HEK293 (cell line): Measurements from ENCODE around the gene OR4E2.

Source experiments
- KLF16 ChIP-seq: fragments of 450-650 bp; formaldehyde crosslinking; IDR thresholded peaks from 2 replicates; pipeline ENCODE4 v1.5.1; 2017; ENCODE audit warnings: missing biosample characterization, missing genetic modification characterization
- SP7 ChIP-seq: fragments of 450-650 bp; formaldehyde crosslinking; IDR thresholded peaks from 2 replicates; pipeline ENCODE4 v1.5.1; 2016; ENCODE audit warnings: missing biosample characterization, missing genetic modification characterization
- ZNF121 ChIP-seq: fragments of 450-650 bp; formaldehyde crosslinking; IDR thresholded peaks from 2 replicates; pipeline ENCODE4 v1.5.1; 2016; ENCODE audit warnings: missing biosample characterization, missing genetic modification characterization
- ZNF561 ChIP-seq: fragments of 450-650 bp; IDR thresholded peaks from 2 replicates; pipeline ENCODE4 v1.5.1; 2018; ENCODE audit warnings: missing biosample characterization, missing genetic modification characterization, borderline replicate concordance
- ZNF571 ChIP-seq: fragments of 450-650 bp; formaldehyde crosslinking; IDR thresholded peaks from 2 replicates; pipeline ENCODE4 v1.5.0; 2017; ENCODE audit warnings: missing biosample characterization, missing genetic modification characterization
- TF ChIP-seq, protein P1 (sequence below): fragments of 450-650 bp; formaldehyde crosslinking; IDR thresholded peaks from 2 replicates; pipeline ENCODE4 v1.5.1; 2016; ENCODE audit warnings: missing biosample characterization, missing genetic modification characterization
- TF ChIP-seq, protein P2 (sequence below): fragments of 450-650 bp; formaldehyde crosslinking; IDR thresholded peaks from 2 replicates; pipeline ENCODE4 v1.5.1; 2016; ENCODE audit warnings: missing biosample characterization, missing genetic modification characterization
- TF ChIP-seq, protein P3 (sequence below): fragments of 450-650 bp; formaldehyde crosslinking; IDR thresholded peaks from 2 replicates; pipeline ENCODE4 v1.5.1; 2016; ENCODE audit warnings: missing biosample characterization, missing genetic modification characterization
- TF ChIP-seq, protein P4 (sequence below): fragments of 450-650 bp; formaldehyde crosslinking; IDR thresholded peaks from 2 replicates; pipeline ENCODE4 v1.5.1; 2016; ENCODE audit warnings: missing biosample characterization, missing genetic modification characterization, borderline replicate concordance
- TF ChIP-seq, protein P5 (sequence below): fragments of 450-650 bp; formaldehyde crosslinking; IDR thresholded peaks from 2 replicates; pipeline ENCODE4 v1.5.1; 2016; ENCODE audit warnings: missing biosample characterization, missing genetic modification characterization

DNA sequence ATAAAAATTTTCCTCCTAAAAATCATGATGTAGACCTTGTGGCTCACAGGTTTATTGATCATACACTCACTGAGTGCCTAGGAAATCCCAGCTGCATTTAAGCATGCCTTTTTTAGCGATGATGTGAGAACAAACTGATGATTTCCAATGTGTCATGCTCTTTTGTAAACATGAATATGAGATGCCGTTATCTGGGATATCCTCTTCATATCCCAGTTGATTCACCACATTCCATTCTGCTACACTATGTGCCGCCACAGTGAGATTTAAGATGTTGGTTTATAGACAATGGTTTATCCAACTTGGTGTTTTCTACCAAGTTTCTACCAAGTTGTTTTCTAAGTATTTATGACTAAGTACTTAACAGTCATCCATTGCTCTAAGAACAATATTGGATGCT, 14.7 kb downstream of the OR4E2 start:
- TF ChIP-seq, protein P1, sequence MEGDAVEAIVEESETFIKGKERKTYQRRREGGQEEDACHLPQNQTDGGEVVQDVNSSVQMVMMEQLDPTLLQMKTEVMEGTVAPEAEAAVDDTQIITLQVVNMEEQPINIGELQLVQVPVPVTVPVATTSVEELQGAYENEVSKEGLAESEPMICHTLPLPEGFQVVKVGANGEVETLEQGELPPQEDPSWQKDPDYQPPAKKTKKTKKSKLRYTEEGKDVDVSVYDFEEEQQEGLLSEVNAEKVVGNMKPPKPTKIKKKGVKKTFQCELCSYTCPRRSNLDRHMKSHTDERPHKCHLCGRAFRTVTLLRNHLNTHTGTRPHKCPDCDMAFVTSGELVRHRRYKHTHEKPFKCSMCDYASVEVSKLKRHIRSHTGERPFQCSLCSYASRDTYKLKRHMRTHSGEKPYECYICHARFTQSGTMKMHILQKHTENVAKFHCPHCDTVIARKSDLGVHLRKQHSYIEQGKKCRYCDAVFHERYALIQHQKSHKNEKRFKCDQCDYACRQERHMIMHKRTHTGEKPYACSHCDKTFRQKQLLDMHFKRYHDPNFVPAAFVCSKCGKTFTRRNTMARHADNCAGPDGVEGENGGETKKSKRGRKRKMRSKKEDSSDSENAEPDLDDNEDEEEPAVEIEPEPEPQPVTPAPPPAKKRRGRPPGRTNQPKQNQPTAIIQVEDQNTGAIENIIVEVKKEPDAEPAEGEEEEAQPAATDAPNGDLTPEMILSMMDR (tag by site-specific recombination) = no peak
- TF ChIP-seq ZNF121 (tag by site-specific recombination) (no peak), ZNF571 (tag by site-specific recombination) (no peak), ZNF561 (tag by site-specific recombination) (no peak), KLF16 (tag by site-specific recombination) (no peak), SP7 (no peak)
- TF ChIP-seq, protein P2, sequence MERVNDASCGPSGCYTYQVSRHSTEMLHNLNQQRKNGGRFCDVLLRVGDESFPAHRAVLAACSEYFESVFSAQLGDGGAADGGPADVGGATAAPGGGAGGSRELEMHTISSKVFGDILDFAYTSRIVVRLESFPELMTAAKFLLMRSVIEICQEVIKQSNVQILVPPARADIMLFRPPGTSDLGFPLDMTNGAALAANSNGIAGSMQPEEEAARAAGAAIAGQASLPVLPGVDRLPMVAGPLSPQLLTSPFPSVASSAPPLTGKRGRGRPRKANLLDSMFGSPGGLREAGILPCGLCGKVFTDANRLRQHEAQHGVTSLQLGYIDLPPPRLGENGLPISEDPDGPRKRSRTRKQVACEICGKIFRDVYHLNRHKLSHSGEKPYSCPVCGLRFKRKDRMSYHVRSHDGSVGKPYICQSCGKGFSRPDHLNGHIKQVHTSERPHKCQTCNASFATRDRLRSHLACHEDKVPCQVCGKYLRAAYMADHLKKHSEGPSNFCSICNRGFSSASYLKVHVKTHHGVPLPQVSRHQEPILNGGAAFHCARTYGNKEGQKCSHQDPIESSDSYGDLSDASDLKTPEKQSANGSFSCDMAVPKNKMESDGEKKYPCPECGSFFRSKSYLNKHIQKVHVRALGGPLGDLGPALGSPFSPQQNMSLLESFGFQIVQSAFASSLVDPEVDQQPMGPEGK (tag by site-specific recombination) = no peak
- TF ChIP-seq, protein P3, sequence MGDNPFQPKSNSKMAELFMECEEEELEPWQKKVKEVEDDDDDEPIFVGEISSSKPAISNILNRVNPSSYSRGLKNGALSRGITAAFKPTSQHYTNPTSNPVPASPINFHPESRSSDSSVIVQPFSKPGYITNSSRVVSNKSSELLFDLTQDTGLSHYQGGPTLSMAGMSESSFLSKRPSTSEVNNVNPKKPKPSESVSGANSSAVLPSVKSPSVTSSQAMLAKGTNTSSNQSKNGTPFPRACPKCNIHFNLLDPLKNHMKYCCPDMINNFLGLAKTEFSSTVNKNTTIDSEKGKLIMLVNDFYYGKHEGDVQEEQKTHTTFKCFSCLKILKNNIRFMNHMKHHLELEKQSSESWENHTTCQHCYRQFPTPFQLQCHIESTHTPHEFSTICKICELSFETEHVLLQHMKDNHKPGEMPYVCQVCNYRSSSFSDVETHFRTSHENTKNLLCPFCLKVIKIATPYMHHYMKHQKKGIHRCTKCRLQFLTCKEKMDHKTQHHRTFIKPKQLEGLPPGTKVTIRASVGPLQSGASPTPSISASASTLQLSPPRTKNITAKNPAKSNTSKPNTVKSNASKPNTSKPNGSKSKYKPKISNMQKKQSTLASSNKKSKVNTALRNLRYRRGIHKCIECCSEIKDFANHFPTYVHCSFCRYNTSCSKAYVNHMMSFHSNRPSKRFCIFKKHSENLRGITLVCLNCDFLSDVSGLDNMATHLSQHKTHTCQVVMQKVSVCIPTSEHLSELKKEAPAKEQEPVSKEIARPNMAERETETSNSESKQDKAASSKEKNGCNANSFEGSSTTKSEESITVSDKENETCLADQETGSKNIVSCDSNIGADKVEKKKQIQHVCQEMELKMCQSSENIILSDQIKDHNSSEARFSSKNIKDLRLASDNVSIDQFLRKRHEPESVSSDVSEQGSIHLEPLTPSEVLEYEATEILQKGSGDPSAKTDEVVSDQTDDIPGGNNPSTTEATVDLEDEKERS (tag by site-specific recombination) = no peak
- TF ChIP-seq, protein P4, sequence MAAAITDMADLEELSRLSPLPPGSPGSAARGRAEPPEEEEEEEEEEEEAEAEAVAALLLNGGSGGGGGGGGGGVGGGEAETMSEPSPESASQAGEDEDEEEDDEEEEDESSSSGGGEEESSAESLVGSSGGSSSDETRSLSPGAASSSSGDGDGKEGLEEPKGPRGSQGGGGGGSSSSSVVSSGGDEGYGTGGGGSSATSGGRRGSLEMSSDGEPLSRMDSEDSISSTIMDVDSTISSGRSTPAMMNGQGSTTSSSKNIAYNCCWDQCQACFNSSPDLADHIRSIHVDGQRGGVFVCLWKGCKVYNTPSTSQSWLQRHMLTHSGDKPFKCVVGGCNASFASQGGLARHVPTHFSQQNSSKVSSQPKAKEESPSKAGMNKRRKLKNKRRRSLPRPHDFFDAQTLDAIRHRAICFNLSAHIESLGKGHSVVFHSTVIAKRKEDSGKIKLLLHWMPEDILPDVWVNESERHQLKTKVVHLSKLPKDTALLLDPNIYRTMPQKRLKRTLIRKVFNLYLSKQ = no peak
- TF ChIP-seq, protein P5, sequence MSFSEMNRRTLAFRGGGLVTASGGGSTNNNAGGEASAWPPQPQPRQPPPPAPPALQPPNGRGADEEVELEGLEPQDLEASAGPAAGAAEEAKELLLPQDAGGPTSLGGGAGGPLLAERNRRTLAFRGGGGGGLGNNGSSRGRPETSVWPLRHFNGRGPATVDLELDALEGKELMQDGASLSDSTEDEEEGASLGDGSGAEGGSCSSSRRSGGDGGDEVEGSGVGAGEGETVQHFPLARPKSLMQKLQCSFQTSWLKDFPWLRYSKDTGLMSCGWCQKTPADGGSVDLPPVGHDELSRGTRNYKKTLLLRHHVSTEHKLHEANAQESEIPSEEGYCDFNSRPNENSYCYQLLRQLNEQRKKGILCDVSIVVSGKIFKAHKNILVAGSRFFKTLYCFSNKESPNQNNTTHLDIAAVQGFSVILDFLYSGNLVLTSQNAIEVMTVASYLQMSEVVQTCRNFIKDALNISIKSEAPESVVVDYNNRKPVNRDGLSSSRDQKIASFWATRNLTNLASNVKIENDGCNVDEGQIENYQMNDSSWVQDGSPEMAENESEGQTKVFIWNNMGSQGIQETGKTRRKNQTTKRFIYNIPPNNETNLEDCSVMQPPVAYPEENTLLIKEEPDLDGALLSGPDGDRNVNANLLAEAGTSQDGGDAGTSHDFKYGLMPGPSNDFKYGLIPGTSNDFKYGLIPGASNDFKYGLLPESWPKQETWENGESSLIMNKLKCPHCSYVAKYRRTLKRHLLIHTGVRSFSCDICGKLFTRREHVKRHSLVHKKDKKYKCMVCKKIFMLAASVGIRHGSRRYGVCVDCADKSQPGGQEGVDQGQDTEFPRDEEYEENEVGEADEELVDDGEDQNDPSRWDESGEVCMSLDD = no peak
